SK-N-SH (cell line): ENCODE measurements around the gene RNF157. TPM values are rescaled to one million over a fixed set of nuclear protein-coding genes. Genes with fewer than 3 reads are reported as not detected.

Experiments used
- CTCF ChIA-PET: fragments of 300-600, 350-600 bp; formaldehyde crosslinking; extraction: SDS; loops from one replicate; lab custom pipeline; 2021; lab: Yijun Ruan, JAX
- POLR2A ChIA-PET: fragments of 350-600 bp; sonication (Branson Sonifier 250); formaldehyde crosslinking; extraction: SDS; loops from one replicate; lab custom pipeline; 2020; ENCODE audit warnings: antibody characterized with exemption, inconsistent platforms; lab: Yijun Ruan, JAX
- DNase-seq: peaks from one replicate; pipeline ENCODE4 v3.0.0; 2012
- H2AFZ ChIP-seq: fragments of 200-600 bp; sonication (generic); 2 replicates; pipeline ENCODE4 v1.8.1; 2016; ENCODE audit warnings: antibody characterized with exemption, mild to moderate bottlenecking, low read depth
- H3F3A ChIP-seq: fragments of 200-600 bp; sonication (generic); replicated peaks from 2 replicates; pipeline ENCODE3; 2016; ENCODE audit warnings: antibody characterized with exemption, mild to moderate bottlenecking; ENCODE audit not compliant: insufficient read depth
- H3K27ac ChIP-seq, 2 experiments: fragments of 200-500 bp in 1 of 2; fragments of 200-600 bp in 1 of 2; sonication (Bioruptor generic) in 1 of 2; sonication (generic), shearing (Covaris generic) in 1 of 2; 2 replicates each; pipeline versions ENCODE4 v1.5.1 to v1.6.1; 2014 to 2016; ENCODE audit warnings: low read depth in 2 of 2, inconsistent platforms in 1 of 2, low read length in 1 of 2, mild to moderate bottlenecking in 1 of 2, mixed read lengths in 1 of 2
- H3K27me3 ChIP-seq: fragments of 200-600 bp; sonication (generic), shearing (Covaris generic); 2 replicates; pipeline ENCODE4 v1.6.1; 2016; ENCODE audit warnings: mixed run types; ENCODE audit not compliant: insufficient read depth
- H3K36me3 ChIP-seq, 2 experiments: fragments of 200-500 bp in 1 of 2; fragments of 200-600 bp in 1 of 2; sonication (Bioruptor generic) in 1 of 2; sonication (generic) in 1 of 2; replicated peaks in 1 of 2; 2 replicates each; pipeline versions ENCODE3 to v1.5.1; 2014 to 2016; ENCODE audit warnings: low read length in 1 of 2, mild to moderate bottlenecking in 1 of 2; ENCODE audit not compliant: insufficient read depth in 2 of 2, control insufficient read depth in 1 of 2
- H3K4me1 ChIP-seq, 2 experiments: fragments of 200-500 bp in 1 of 2; fragments of 200-600 bp in 1 of 2; sonication (Bioruptor generic) in 1 of 2; sonication (generic), shearing (Covaris generic) in 1 of 2; 2 replicates each; pipeline versions ENCODE4 v1.5.1 to v1.6.1; 2014 to 2016; ENCODE audit warnings: low read depth in 1 of 2, low read length in 1 of 2, mixed run types in 1 of 2; ENCODE audit not compliant: insufficient read depth in 2 of 2, control insufficient read depth in 1 of 2
- H3K4me2 ChIP-seq: fragments of 200-600 bp; sonication (generic), shearing (Covaris generic); 2 replicates; pipeline ENCODE4 v1.6.1; 2017; ENCODE audit warnings: mixed run types
- H3K4me3 ChIP-seq, 2 experiments: fragments of 200-500 bp in 1 of 2; fragments of 200-600 bp in 1 of 2; sonication (Bioruptor generic) in 1 of 2; sonication (generic), shearing (Covaris generic) in 1 of 2; 2 replicates each; pipeline versions ENCODE4 v1.5.1 to v1.8.1; 2014 to 2016; ENCODE audit warnings: low read depth in 2 of 2, inconsistent platforms in 1 of 2, low read length in 1 of 2, mild to moderate bottlenecking in 1 of 2, mixed read lengths in 1 of 2, moderate library complexity in 1 of 2
- H3K79me2 ChIP-seq: fragments of 200-600 bp; sonication (generic); 2 replicates; pipeline ENCODE4 v1.8.1; 2017; ENCODE audit warnings: mild to moderate bottlenecking; ENCODE audit not compliant: insufficient read depth
- H3K9ac ChIP-seq: fragments of 200-600 bp; sonication (generic); 2 replicates; pipeline ENCODE4 v1.6.1; 2017; ENCODE audit warnings: mixed run types
- H3K9me2 ChIP-seq: fragments of 200-600 bp; sonication (generic); 2 replicates; pipeline ENCODE4 v1.6.1; 2017; ENCODE audit warnings: mixed run types
- H3K9me3 ChIP-seq: fragments of 200-600 bp; sonication (generic); 2 replicates; pipeline ENCODE4 v1.6.1; 2017; ENCODE audit warnings: mixed run types, mild to moderate bottlenecking, moderate library complexity
- H4K20me1 ChIP-seq: fragments of 200-600 bp; sonication (generic); 2 replicates; pipeline ENCODE4 v1.6.1; 2017; ENCODE audit warnings: mild to moderate bottlenecking, mixed run types; ENCODE audit not compliant: insufficient read depth
- EZH2phosphoT487 ChIP-seq: fragments of 200-600 bp; sonication (generic); IDR thresholded peaks from 2 replicates; pipeline ENCODE4 v1.6.1; 2017; ENCODE audit warnings: low read depth, mixed run types, mild to moderate bottlenecking, antibody characterized with exemption, moderate library complexity, borderline replicate concordance
- IRF3 ChIP-seq: fragments of 150-350 bp; IDR thresholded peaks from 2 replicates; pipeline ENCODE4 v1.6.1; 2016; ENCODE audit warnings: mild to moderate bottlenecking, low read depth, low read length
- MEF2A ChIP-seq: IDR thresholded peaks from 2 replicates; pipeline ENCODE4 v1.4.0; 2012; ENCODE audit warnings: low read depth, borderline replicate concordance
- NFIC ChIP-seq: IDR thresholded peaks from 2 replicates; pipeline ENCODE4 v1.4.0; 2012; ENCODE audit warnings: borderline replicate concordance
- RCOR1 ChIP-seq: fragments of 150-350 bp; IDR thresholded peaks from 2 replicates; pipeline ENCODE4 v1.6.1; 2017; ENCODE audit warnings: antibody characterized with exemption, low read length
- SIN3A ChIP-seq: IDR thresholded peaks from 2 replicates; pipeline ENCODE4 v1.6.1; 2012; ENCODE audit warnings: low read depth, mild to moderate bottlenecking, low read length, moderate library complexity, borderline replicate concordance
- SMC3 ChIP-seq: IDR thresholded peaks from 2 replicates; pipeline ENCODE4 v1.6.1; 2012; ENCODE audit warnings: low read depth, low read length, improper control_type of control experiment
- YY1 ChIP-seq: IDR thresholded peaks from 2 replicates; pipeline ENCODE4 v1.4.0; 2012; ENCODE audit warnings: low read depth, mild to moderate bottlenecking
- WGBS: methylation state at CpG from one replicate; pipeline ENCODE4 v1.1.6; 2017; ENCODE audit warnings: low lambda C conversion rate; 5-methylcytosine and 5-hydroxymethylcytosine counted together
- polyA plus RNA-seq, 3 experiments: library from polyadenylated mRNA; depleted of rRNA; stranded (reverse); fragments of >200 nt; gene quantifications; 2 replicates each; pipeline ENCODE4 v1.2.3, GENCODE V29; 2012
- TF ChIP-seq, protein P1 (sequence below): IDR thresholded peaks from 2 replicates; pipeline ENCODE4 v1.6.1; 2012; ENCODE audit warnings: mild to moderate bottlenecking, low read depth, low read length, moderate library complexity

RNF157 gene
- polyA plus RNA-seq, 1 of the 3 experiments (the other 2 are of a cell fraction) = 5.2 TPM

DNA sequence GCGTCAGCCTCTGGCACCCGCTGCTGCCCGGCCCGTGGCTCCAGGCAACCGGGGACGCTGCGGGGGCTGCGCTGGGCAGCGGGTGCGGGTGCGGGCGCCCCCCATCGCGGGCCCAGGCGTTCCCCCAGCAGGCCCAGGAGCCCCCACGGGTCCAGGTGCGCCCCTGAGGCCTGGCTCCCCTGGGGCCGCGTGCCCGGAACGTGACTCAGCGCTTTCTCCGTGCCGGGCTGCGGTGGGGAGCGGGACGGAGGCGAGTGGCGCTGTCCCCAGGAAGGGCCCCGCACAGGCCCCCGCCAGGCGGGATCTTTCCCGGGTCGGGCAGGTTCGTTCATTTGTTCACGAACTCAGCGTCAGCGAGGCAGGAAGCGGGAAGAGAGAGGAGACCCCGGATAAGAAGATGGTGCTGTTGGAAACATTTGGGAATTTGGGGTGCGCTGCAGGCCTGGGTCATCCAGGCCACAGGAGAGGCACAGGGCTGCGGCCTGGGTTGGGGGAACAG lies 118.3 kb downstream of the RNF157 start (continued):
- TF ChIP-seq YY1 (no peak), EZH2phosphoT487 (no peak), SIN3A (no peak), MEF2A (no peak), NFIC (no peak)

- Histone ChIP-seq H3K4me3 (no peak overlapping the region), H3K79me2 (no peaks in the 10 kb centered on the region), H3K4me1 (no peaks in the 10 kb centered on the region; a peak in 1 of 4 replicates), H3K36me3 (no peaks in the 10 kb centered on the region), H4K20me1 (no peaks in the 10 kb centered on the region), H3K9me3 (no peaks in the 10 kb centered on the region), H2AFZ (no peak overlapping the region), H3F3A (no peaks in the 10 kb centered on the region), H3K4me2 (no peak overlapping the region), H3K27ac (no peak overlapping the region), H3K9ac (no peak overlapping the region), H3K27me3 (no peaks in the 10 kb centered on the region), H3K9me2 (no peaks in the 10 kb centered on the region)
- no peak for DNase-seq
- TF ChIP-seq RCOR1 = no peak
- no peak for TF ChIP-seq IRF3
- TF ChIP-seq, protein P1, sequence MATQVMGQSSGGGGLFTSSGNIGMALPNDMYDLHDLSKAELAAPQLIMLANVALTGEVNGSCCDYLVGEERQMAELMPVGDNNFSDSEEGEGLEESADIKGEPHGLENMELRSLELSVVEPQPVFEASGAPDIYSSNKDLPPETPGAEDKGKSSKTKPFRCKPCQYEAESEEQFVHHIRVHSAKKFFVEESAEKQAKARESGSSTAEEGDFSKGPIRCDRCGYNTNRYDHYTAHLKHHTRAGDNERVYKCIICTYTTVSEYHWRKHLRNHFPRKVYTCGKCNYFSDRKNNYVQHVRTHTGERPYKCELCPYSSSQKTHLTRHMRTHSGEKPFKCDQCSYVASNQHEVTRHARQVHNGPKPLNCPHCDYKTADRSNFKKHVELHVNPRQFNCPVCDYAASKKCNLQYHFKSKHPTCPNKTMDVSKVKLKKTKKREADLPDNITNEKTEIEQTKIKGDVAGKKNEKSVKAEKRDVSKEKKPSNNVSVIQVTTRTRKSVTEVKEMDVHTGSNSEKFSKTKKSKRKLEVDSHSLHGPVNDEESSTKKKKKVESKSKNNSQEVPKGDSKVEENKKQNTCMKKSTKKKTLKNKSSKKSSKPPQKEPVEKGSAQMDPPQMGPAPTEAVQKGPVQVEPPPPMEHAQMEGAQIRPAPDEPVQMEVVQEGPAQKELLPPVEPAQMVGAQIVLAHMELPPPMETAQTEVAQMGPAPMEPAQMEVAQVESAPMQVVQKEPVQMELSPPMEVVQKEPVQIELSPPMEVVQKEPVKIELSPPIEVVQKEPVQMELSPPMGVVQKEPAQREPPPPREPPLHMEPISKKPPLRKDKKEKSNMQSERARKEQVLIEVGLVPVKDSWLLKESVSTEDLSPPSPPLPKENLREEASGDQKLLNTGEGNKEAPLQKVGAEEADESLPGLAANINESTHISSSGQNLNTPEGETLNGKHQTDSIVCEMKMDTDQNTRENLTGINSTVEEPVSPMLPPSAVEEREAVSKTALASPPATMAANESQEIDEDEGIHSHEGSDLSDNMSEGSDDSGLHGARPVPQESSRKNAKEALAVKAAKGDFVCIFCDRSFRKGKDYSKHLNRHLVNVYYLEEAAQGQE = no peak
- no peak for TF ChIP-seq MEF2A
- no peak for TF ChIP-seq SMC3
- POLR2A ChIA-PET = no interaction called here
- CTCF ChIA-PET = interaction anchor here (0.6 to 18.8 kb wide), 38 partner anchors 9 to 291 kb away, joined by 3 to 332 read pairs (median 7); partner anchors contain the start of genes CDK3, EXOC7, FOXJ1 and PRPSAP1
- WGBS = 90% methylated on average over 5 of the region's 5 CpGs
Measured at GRCh38 chr17:76120658-76121008, 119.7 kb downstream of the RNF157 start.
